ENCODE measurements around the gene RANBP3.

GRCh38 chr19:6006896-6007295, 29.0 kb upstream of the RANBP3 start:
- TF ChIP-seq CTCF (conservative IDR thresholded peaks at IDR 0.05) (no peak), EZH2 (IDR thresholded peaks at IDR 0.05; ENCODE audit: low read depth) (no peak)

Data from PC-9 (cell line).